SIG-M5 treated with dmso at 0.1 percent for 504 hours (cell line): ENCODE data around the gene JKAMP.

Experiments
- DNase-seq: peaks from one replicate; lab custom pipeline; 2025; ENCODE audit not compliant: unreplicated experiment; lab: John Stamatoyannopoulos, UW

The JKAMP gene

GRCh38 chr14:59481407-59481806, 2.9 kb upstream of the JKAMP start:
- no peak for DNase-seq

- DNase-seq: no peak
Observed at GRCh38 chr14:59481871-59482540, 2.3 kb upstream of the JKAMP start.

- DNase-seq: no peak
Observed at GRCh38 chr14:59482541-59483331, 1.6 kb upstream of the JKAMP start.

- no peak for DNase-seq
Observed at GRCh38 chr14:59483363-59483762, 954 bp upstream of the JKAMP start.

GRCh38 chr14:59484639-59485175, 390 bp downstream of the JKAMP start:
- DNase-seq: peak; percentile 29

GRCh38 chr14:59490756-59491155, 6.4 kb downstream of the JKAMP start:
- DNase-seq: no peak

- DNase-seq: no peak
Observed at GRCh38 chr14:59492384-59492783, 8.1 kb downstream of the JKAMP start.

GRCh38 chr14:59500732-59501131, 16.4 kb downstream of the JKAMP start:
- DNase-seq: no peak

GRCh38 chr14:59503256-59503655, 18.9 kb downstream of the JKAMP start:
- no peak for DNase-seq

GRCh38 chr14:59507063-59507751, 22.9 kb downstream of the JKAMP start:
- DNase-seq: peak; percentile 55

- DNase-seq: no peak
Observed at GRCh38 chr14:59507752-59508103, 23.4 kb downstream of the JKAMP start.

GRCh38 chr14:59509101-59509500, 24.8 kb downstream of the JKAMP start:
- DNase-seq: no peak

- no peak for DNase-seq
Observed at GRCh38 chr14:59510001-59510400, 25.7 kb downstream of the JKAMP start.

- DNase-seq: no peak
Observed at GRCh38 chr14:59510966-59511365, 26.6 kb downstream of the JKAMP start.

- no peak for DNase-seq
Observed at GRCh38 chr14:59511916-59512575, 27.7 kb downstream of the JKAMP start.

GRCh38 chr14:59520224-59520623, 35.9 kb downstream of the JKAMP start:
- DNase-seq: no peak

- DNase-seq: no peak
Observed at GRCh38 chr14:59529189-59529588, 44.9 kb downstream of the JKAMP start.

- no peak for DNase-seq
Observed at GRCh38 chr14:59530349-59530748, 46.0 kb downstream of the JKAMP start.

- no peak for DNase-seq
Observed at GRCh38 chr14:59532419-59532818, 48.1 kb downstream of the JKAMP start.

GRCh38 chr14:59534361-59534987, 50.2 kb downstream of the JKAMP start:
- no peak for DNase-seq

- DNase-seq: no peak
Observed at GRCh38 chr14:59537476-59537875, 53.2 kb downstream of the JKAMP start.
